Heart left ventricle (tissue), 13 donors: ENCODE results near the gene EIF4E2.

ENCODE experiments used
- CTCF ChIP-seq, 12 donors: fragments of 200-600 bp; sonication (generic) in 4 of 12; IDR thresholded peaks; one replicate each; pipeline versions ENCODE4 v1.5.0 to v1.8.0; 2018 to 2022; ENCODE audit warnings: antibody characterized with exemption in 12 of 12, mild to moderate bottlenecking in 5 of 12
- POLR2A ChIP-seq, 2 donors: fragments of 450-650 bp; IDR thresholded peaks; one replicate each; pipeline ENCODE4 v1.6.1; 2017; ENCODE audit warnings: antibody characterized with exemption in 2 of 2, mild to moderate bottlenecking in 2 of 2, moderate library complexity in 2 of 2
- donor health status: ischemic (EF 13 %, LVEDD 7.1; RV severe dilation, severe dysfunction).
- donor health status: DM: no; HTN: yes; CAD: no.
- donor health status: DM: no; HTN: no; CAD: no.
- donor health status: ischemic (EF 25% LVEDD 6.9; RV normal size, moderate dysfunction).
- donor health status: ischemic (EF 25% LVEDD 5.7; RV mildly dilated, moderate dysfunction).
- donor health status: ischemic (EF 35%, LVEDD 5.7; RV mildly dilated, moderate dysfunction).
- donor health status: nonischemic (EF 11% LVEDD 7.7; RV severe dilation, severe dysfunction).
- donor health status: DM: yes; HTN: yes; CAD: no.
- donor health status: PGD.
- donor health status: ischemic (EF 29% LVEDD 5.4; RV normal size, mild dysfunction).
- donor health status: nonischemic (EF 23%, LVEDD 6.1; RV moderate dilation, normal function).

- no peak for TF ChIP-seq CTCF (IDR thresholded peaks at IDR 0.05)
- TF ChIP-seq POLR2A (IDR thresholded peaks at IDR 0.05): no peak
Measured at GRCh38 chr2:232539298-232540231, 10.9 kb upstream of the EIF4E2 start, which contains the start of gene CHRNG.
